Testis (tissue), 2 donors: ENCODE measurements around the gene MMP20.

Source experiments
- CTCF ChIP-seq, 3 experiments: fragments of 450-650 bp in 2 of 3; fragments of 200-600 bp in 1 of 3; sonication (generic) in 1 of 3; IDR thresholded peaks; one replicate each; pipeline ENCODE4 v1.5.1; 2016 to 2019; ENCODE audit warnings: antibody characterized with exemption in 3 of 3, mild to moderate bottlenecking in 2 of 3, moderate library complexity in 1 of 3
- POLR2A ChIP-seq: fragments of 450-650 bp; IDR thresholded peaks from one replicate; pipeline ENCODE4 v1.6.1; 2017; ENCODE audit warnings: antibody characterized with exemption, mild to moderate bottlenecking, moderate library complexity

GRCh38 chr11:102576350-102576749, 48.8 kb downstream of the MMP20 start:
- no peak for TF ChIP-seq POLR2A
- TF ChIP-seq CTCF (IDR thresholded peaks at IDR 0.05), result no peak
